Measurements from ENCODE around the gene SLC32A1. TPM values are rescaled to one million over a fixed set of nuclear protein-coding genes. Genes with fewer than 3 reads are reported as not detected.

Gene SLC32A1
- total RNA-seq, 2 donors from 2014 or later, result not detected

DNA sequence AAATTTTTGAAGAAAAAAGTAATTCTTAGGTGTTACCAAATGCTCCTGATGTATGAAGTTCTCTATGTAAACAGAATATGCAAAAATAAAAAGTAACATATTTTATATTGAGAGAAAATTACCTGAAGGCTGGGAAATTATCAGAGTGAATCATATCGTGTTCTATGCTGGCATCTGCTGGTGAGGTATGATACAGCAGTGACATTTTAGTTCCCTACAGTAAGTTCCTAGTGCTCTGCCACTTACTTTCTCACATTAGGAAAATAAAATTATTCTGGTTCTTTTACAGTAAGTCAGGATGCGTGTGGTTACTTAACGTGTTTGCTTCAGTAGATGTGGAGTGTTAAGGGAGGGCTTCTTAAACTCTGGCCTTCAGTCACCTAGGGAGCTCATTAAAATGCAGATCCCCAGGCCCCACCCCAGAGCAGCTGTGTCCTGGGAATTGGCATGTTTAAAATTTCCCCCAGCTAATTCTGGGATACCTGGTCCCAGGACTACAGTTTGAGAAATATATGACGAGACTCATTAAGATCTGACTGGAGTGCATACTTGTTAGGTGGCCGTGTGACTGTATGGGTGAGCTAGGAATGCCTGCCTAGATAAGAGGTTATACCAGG is 27.2 kb downstream of the SLC32A1 start:
- H3K4me3 ChIP-seq, result no peak overlapping the region
- no peaks in the 10 kb centered on the region for H3K27me3 ChIP-seq
- H3K36me3 ChIP-seq, result peaks cover 24% of the 10 kb centered on the region
- DNase-seq (ENCODE audit: low spot score), result no peak
- TF ChIP-seq, protein P1, sequence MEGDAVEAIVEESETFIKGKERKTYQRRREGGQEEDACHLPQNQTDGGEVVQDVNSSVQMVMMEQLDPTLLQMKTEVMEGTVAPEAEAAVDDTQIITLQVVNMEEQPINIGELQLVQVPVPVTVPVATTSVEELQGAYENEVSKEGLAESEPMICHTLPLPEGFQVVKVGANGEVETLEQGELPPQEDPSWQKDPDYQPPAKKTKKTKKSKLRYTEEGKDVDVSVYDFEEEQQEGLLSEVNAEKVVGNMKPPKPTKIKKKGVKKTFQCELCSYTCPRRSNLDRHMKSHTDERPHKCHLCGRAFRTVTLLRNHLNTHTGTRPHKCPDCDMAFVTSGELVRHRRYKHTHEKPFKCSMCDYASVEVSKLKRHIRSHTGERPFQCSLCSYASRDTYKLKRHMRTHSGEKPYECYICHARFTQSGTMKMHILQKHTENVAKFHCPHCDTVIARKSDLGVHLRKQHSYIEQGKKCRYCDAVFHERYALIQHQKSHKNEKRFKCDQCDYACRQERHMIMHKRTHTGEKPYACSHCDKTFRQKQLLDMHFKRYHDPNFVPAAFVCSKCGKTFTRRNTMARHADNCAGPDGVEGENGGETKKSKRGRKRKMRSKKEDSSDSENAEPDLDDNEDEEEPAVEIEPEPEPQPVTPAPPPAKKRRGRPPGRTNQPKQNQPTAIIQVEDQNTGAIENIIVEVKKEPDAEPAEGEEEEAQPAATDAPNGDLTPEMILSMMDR (IDR thresholded peaks at IDR 0.05), result peak; percentile 19 to 68
- no peaks in the 10 kb centered on the region for H3K9me3 ChIP-seq
- peaks cover 0 to 13% of the 10 kb centered on the region in 2 donors for H3K4me1 ChIP-seq
- no peak overlapping the region for H3K27ac ChIP-seq

DNA sequence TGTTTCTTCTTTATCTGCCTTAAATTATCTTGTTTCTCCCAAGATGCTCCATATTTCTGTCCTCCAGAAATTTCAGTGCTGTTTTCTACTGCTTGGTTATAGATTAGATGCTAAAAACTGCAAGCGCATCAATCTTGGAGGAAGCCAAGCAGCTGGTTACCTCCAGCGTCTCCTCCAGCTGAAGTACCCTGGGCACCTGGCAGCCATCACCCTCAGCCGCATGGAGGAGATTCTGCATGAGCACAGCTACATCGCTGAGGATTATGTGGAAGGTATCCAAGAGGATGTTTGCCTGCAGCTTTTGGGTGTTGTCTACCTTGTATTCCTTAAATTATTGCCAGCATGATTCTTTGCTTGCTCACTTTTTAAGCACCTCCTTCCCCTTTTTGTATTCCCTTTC is 27.7 kb downstream of the SLC32A1 start:
- Histone ChIP-seq H3K27me3 (no peaks in the 10 kb centered on the region), H3K4me1 (peaks cover 0 to 13% of the 10 kb centered on the region in 2 donors), H3K9me3 (no peaks in the 10 kb centered on the region), H3K4me3 (no peak overlapping the region), H3K27ac (no peak overlapping the region), H3K36me3 (peaks cover 29% of the 10 kb centered on the region)
- TF ChIP-seq, protein P1 (IDR thresholded peaks at IDR 0.05), result no peak
- DNase-seq (ENCODE audit: low spot score), result no peak

DNA sequence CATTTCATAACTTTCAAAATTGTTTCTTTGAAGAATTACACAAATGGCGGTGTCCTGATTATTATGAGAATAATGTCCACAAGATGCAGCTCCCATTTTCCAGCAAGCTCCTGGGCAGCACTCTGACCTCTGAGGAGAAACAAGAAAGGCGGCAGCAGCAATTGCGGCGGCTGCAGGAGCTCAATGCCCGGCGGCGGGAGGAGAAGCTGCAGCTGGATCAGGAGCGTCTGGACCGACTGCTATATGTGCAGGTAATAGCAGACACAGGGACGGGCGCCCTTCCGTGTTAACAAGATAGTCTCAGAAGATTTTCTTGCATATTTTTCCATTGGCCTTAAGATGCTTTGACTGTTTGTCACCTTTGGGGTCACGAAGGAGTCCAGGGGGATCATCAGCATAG is 30.6 kb downstream of the SLC32A1 start:
- H3K27ac ChIP-seq, result no peak overlapping the region
- no peak for DNase-seq (ENCODE audit: low spot score)
- H3K9me3 ChIP-seq, result no peaks in the 10 kb centered on the region
- H3K4me3 ChIP-seq, result no peak overlapping the region
- TF ChIP-seq, protein P1 (IDR thresholded peaks at IDR 0.05), result no peak
- no peaks in the 10 kb centered on the region for H3K27me3 ChIP-seq
- no peaks in the 10 kb centered on the region for H3K4me1 ChIP-seq
- peaks cover 48% of the 10 kb centered on the region for H3K36me3 ChIP-seq

DNA sequence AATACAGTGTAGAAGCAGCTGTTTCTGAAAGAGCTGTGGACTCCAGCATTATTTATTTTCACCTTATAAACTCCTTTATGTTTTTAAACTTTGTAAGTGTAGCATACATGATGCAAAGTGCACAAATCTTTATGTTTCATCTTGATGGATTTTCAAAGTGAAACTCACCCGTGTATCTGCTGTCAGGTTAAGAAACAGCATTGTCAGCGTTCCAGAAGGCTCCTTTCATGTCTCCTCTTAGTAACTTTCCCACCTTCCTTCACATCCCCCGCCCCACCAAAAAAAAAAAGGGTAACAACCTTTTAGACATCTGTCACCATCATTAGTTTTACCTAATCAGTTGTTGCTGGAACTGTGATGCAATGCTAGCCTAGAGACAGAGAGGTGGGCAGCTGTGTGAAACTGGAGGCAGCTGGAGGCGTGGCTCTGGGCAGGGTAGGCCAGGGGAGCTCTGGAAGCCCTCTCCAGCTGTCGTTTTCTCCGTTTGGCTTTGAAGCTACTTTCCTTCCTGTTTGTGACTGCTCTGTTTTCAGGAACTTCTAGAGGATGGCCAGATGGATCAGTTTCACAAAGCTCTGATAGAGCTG is 31.1 kb downstream of the SLC32A1 start:
- Histone ChIP-seq H3K9me3 (no peaks in the 10 kb centered on the region), H3K4me1 (no peaks in the 10 kb centered on the region), H3K4me3 (no peak overlapping the region), H3K36me3 (peaks cover 53% of the 10 kb centered on the region), H3K27me3 (no peaks in the 10 kb centered on the region), H3K27ac (no peak overlapping the region)
- TF ChIP-seq, protein P1 (IDR thresholded peaks at IDR 0.05), result no peak
- no peak for DNase-seq (ENCODE audit: low spot score)

DNA sequence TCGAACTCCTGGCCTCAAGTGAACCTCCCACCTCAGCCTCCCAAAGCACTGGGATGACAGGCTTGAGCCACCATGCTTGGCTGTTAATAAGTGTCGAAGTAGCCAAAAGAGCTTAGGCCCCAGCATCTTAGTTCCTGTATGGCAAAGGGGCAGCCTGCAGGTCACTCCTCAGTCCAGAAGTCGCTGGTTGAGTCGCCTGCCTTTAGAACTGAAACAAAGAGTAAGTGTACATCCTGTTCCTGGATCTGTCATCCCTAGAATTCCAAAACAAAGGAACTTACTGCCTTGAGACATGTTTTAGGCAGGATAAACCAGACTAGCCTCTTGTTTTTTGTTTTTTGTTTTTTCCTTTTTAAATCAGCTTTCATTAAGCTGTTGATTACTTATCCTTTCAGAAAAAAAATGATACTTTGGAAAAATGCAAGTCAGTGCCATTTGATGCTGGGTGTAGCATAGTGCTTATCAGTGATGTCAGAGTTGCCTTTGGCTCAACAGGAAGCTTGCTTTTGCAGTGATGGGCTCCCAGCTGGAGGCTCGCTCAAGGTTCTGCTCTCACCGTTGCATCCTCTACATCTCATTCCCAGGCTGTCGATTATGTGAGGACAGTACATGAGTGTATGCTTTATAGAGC is 33.0 kb downstream of the SLC32A1 start:
- Histone ChIP-seq H3K27ac (peak overlapping the region in 1 of 2 donors; percentile 9), H3K27me3 (no peaks in the 10 kb centered on the region), H3K9me3 (no peaks in the 10 kb centered on the region), H3K4me1 (no peaks in the 10 kb centered on the region), H3K4me3 (no peak overlapping the region), H3K36me3 (peaks cover 70% of the 10 kb centered on the region)
- no peak for DNase-seq (ENCODE audit: low spot score)
- TF ChIP-seq, protein P1 (IDR thresholded peaks at IDR 0.05), result no peak

Data from right atrium auricular region (tissue), 2 donors.